Thoracic aorta (tissue), 2 donors: ENCODE measurements around the gene ING4. TPM values are rescaled to one million over a fixed set of nuclear protein-coding genes. Genes with fewer than 3 reads are reported as not detected.
A peak's percentile ranks its signal among the peaks of the same experiment; 100 is the strongest.

ENCODE experiments used
- ATAC-seq: fragments of 150-250 bp; one replicate; pipeline ENCODE4 v1.8.0; 2017; ENCODE audit warnings: low read depth; ENCODE audit not compliant: insufficient number of reproducible peaks, low FRiP score
- DNase-seq: peaks from one replicate; pipeline ENCODE4 v3.0.0-alpha.2; 2020; ENCODE audit warnings: low spot score
- H3K27ac ChIP-seq, 2 donors: fragments of 200-600 bp; sonication (generic); 1 replicate in 1 of 2; 2 replicates in 1 of 2; pipeline ENCODE4 v1.5.1; 2016; ENCODE audit warnings: mild to moderate bottlenecking in 2 of 2, moderate library complexity in 2 of 2
- H3K27me3 ChIP-seq: fragments of 200-600 bp; sonication (generic); replicated peaks from 2 replicates; pipeline ENCODE4 v1.6.0; 2016; ENCODE audit warnings: mild to moderate bottlenecking; ENCODE audit not compliant: insufficient read depth
- H3K36me3 ChIP-seq: fragments of 200-600 bp; sonication (generic); one replicate; pipeline ENCODE4 v1.5.1; 2016
- H3K4me1 ChIP-seq, 2 donors: fragments of 200-600 bp; sonication (generic); 1 replicate in 1 of 2; 2 replicates in 1 of 2; pipeline versions ENCODE4 v1.5.1 to v1.6.0; 2016; ENCODE audit warnings: low read depth in 2 of 2, mild to moderate bottlenecking in 1 of 2; ENCODE audit not compliant: control insufficient read depth in 1 of 2
- H3K4me3 ChIP-seq: fragments of 200-600 bp; sonication (generic); 2 replicates; pipeline ENCODE4 v1.5.1; 2016; ENCODE audit warnings: mild to moderate bottlenecking
- H3K9me3 ChIP-seq: fragments of 200-600 bp; sonication (generic); 2 replicates; pipeline ENCODE4 v1.5.1; 2016
- total RNA-seq, 2 donors: library from RNA; depleted of rRNA; stranded (reverse); fragments of >200 nt; gene quantifications; one replicate each; pipeline versions ENCODE4 v1.1.0 to v1.2.3, GENCODE V29; 2016
- TF ChIP-seq, protein P1 (sequence below): fragments of 200-600 bp; sonication (generic); IDR thresholded peaks from one replicate; pipeline ENCODE4 v1.5.1; 2019; ENCODE audit warnings: antibody characterized with exemption

Gene ING4
- total RNA-seq, 2 donors from 2014 or later = 21.8 to 36.9 TPM

DNA sequence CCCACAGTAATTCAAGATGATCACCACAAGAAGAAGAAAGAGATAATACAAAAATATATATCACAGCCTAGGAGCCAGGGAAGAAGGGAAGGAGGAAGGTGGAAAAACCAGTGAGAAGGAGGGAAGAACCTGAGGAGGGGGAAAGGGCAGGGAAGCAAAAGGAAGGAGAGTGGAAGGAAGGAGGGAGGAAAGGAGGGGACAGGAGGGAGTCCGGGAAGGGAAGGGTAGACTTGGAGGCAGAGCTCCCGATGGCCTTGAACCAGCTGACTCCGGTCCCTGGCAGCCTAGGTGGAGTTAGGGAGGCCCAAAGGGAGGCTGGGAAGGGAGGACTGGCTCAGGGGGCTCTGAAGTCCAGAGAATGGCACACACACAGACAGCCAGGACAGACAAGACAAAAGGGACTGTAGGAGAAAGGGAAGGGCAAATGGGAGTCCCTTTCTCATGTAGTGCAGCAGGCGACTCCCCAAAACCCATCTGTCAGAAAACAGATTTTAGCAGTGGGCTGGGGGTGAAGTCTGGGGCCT is 31.0 kb upstream of the ING4 start:
- no peaks in the 10 kb centered on the region for H3K36me3 ChIP-seq
- TF ChIP-seq, protein P1, sequence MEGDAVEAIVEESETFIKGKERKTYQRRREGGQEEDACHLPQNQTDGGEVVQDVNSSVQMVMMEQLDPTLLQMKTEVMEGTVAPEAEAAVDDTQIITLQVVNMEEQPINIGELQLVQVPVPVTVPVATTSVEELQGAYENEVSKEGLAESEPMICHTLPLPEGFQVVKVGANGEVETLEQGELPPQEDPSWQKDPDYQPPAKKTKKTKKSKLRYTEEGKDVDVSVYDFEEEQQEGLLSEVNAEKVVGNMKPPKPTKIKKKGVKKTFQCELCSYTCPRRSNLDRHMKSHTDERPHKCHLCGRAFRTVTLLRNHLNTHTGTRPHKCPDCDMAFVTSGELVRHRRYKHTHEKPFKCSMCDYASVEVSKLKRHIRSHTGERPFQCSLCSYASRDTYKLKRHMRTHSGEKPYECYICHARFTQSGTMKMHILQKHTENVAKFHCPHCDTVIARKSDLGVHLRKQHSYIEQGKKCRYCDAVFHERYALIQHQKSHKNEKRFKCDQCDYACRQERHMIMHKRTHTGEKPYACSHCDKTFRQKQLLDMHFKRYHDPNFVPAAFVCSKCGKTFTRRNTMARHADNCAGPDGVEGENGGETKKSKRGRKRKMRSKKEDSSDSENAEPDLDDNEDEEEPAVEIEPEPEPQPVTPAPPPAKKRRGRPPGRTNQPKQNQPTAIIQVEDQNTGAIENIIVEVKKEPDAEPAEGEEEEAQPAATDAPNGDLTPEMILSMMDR = no peak
- no peaks in the 10 kb centered on the region for H3K9me3 ChIP-seq
- no peaks in the 10 kb centered on the region for H3K27me3 ChIP-seq
- peaks cover 7 to 12% of the 10 kb centered on the region in 2 donors for H3K4me1 ChIP-seq
- no peak overlapping the region for H3K27ac ChIP-seq
- no peak overlapping the region for H3K4me3 ChIP-seq
- ATAC-seq = no peak
- no peak for DNase-seq

DNA sequence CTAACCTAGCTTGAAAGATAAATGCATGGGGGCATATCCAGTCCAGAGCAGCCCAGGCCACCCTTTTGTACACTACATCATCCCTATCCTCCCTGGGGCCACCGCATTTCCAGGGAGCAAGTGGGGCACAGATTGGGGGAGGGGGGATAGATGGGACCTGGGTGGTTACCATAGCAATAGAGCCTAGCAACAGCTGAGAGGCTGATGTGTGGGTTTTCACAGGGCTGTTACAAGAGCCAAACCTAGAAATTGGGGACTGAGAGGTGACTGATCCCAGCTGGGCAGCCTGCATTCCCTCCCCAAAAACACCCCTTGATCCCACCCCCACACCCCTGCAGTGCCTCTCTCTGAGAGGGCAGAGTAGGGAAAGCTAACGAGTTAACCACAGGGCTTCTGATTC is 30.0 kb upstream of the ING4 start:
- Histone ChIP-seq H3K27me3 (no peaks in the 10 kb centered on the region), H3K9me3 (no peaks in the 10 kb centered on the region), H3K36me3 (no peaks in the 10 kb centered on the region), H3K4me3 (no peak overlapping the region), H3K27ac (no peak overlapping the region), H3K4me1 (peaks cover 11 to 19% of the 10 kb centered on the region in 2 donors)
- TF ChIP-seq, protein P1 = no peak
- ATAC-seq (no peak), DNase-seq (no peak)

DNA sequence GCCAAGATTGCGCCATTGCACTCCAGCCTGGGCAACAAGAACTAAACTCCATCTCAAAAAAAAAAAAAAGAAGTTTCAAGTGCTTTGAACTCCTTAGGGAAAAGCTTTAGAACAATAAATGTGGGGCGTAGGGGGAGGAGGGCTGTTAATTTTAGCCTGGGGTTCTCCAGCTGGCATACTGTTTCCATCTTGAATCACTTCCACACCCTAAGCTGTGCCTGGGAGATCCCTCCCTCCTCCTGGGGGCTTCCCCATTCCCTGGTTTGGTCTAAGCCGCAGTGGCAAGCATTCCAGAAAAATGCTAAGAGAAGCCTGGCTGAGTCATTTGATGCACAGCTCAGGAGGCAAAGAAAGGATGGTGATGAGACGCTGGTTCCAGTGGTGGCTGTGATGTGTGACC is 28.6 kb upstream of the ING4 start:
- Histone ChIP-seq H3K9me3 (no peaks in the 10 kb centered on the region), H3K36me3 (no peaks in the 10 kb centered on the region), H3K27ac (no peak overlapping the region), H3K27me3 (no peaks in the 10 kb centered on the region), H3K4me3 (no peak overlapping the region), H3K4me1 (peaks cover 24 to 33% of the 10 kb centered on the region in 2 donors)
- DNase-seq (no peak), ATAC-seq (no peak)
- TF ChIP-seq, protein P1 = no peak

- Histone ChIP-seq H3K9me3 (no peaks in the 10 kb centered on the region), H3K27me3 (no peaks in the 10 kb centered on the region), H3K4me1 (peaks cover 31 to 52% of the 10 kb centered on the region in 2 donors), H3K36me3 (no peaks in the 10 kb centered on the region), H3K27ac (peak within 1 kb of the TSS; percentile 94 to 99), H3K4me3 (peak within 1 kb of the TSS; percentile 95)
- peak; percentile 90 for ATAC-seq
- TF ChIP-seq, protein P1 = peak; percentile 33
- DNase-seq = peak; percentile 87
Measured at GRCh38 chr12:6688999-6689882, 26.3 kb upstream of the ING4 start, which contains the start of gene ZNF384. Gene ZNF384, minus strand, starts transcription at chr12:6689375. Its CDS starts 9,855 bp downstream, at chr12:6679520.

DNA sequence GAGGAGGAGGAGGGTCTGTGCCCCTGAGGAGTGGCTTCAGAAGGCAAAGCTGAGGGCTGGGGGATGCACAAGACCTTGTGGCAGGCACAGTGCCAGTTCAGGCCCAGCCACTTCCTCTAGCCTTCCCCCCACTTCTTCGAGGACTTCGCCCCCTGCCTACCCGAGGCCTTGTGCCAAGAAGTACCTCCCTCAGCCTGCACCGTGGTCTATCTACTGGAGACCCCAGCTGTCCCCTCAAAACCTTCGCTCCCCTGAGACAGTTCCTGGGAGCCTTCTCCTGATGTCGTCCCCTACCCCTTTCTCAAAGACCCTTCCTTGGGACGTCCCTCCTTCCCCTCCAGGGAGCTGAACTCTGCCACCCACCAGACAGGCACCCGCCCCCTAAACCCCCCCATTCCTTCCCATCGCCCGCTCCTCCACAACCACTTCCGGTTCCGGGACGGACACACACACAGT is 25.7 kb upstream of the ING4 start:
- TF ChIP-seq, protein P1 = no peak
- no peaks in the 10 kb centered on the region for H3K27me3 ChIP-seq
- H3K27ac ChIP-seq = peak overlapping the region; percentile 94 to 99
- peaks cover 3% of the 10 kb centered on the region for H3K36me3 ChIP-seq
- peaks cover 31 to 52% of the 10 kb centered on the region in 2 donors for H3K4me1 ChIP-seq
- H3K4me3 ChIP-seq = peak overlapping the region; percentile 95
- H3K9me3 ChIP-seq = no peaks in the 10 kb centered on the region
- ATAC-seq (no peak), DNase-seq (no peak)
